Ishikawa (cell line): ENCODE measurements around the gene CEBPG.

Source experiments
- CEBPB ChIP-seq: IDR thresholded peaks from 2 replicates; pipeline ENCODE4 v1.6.1; 2012
- CREB1 ChIP-seq: IDR thresholded peaks from 2 replicates; pipeline ENCODE4 v1.6.1; 2012; ENCODE audit warnings: low read depth
- EGR1 ChIP-seq: IDR thresholded peaks from 2 replicates; pipeline ENCODE4 v1.6.1; 2012
- EP300 ChIP-seq: IDR thresholded peaks from 2 replicates; pipeline ENCODE4 v1.6.1; 2012; ENCODE audit warnings: borderline replicate concordance
- TAF1 ChIP-seq: IDR thresholded peaks from 2 replicates; pipeline ENCODE4 v1.6.1; 2012; ENCODE audit warnings: low read depth, mild to moderate bottlenecking
- TCF12 ChIP-seq: IDR thresholded peaks from 2 replicates; pipeline ENCODE4 v1.6.1; 2012; ENCODE audit warnings: low read depth
- USF1 ChIP-seq: IDR thresholded peaks from 2 replicates; pipeline ENCODE4 v1.6.1; 2012
- YY1 ChIP-seq: IDR thresholded peaks from 2 replicates; pipeline ENCODE4 v1.6.1; 2012; ENCODE audit warnings: low read depth
- TF ChIP-seq, protein P1 (sequence below): IDR thresholded peaks from 2 replicates; pipeline ENCODE4 v1.6.1; 2012

DNA sequence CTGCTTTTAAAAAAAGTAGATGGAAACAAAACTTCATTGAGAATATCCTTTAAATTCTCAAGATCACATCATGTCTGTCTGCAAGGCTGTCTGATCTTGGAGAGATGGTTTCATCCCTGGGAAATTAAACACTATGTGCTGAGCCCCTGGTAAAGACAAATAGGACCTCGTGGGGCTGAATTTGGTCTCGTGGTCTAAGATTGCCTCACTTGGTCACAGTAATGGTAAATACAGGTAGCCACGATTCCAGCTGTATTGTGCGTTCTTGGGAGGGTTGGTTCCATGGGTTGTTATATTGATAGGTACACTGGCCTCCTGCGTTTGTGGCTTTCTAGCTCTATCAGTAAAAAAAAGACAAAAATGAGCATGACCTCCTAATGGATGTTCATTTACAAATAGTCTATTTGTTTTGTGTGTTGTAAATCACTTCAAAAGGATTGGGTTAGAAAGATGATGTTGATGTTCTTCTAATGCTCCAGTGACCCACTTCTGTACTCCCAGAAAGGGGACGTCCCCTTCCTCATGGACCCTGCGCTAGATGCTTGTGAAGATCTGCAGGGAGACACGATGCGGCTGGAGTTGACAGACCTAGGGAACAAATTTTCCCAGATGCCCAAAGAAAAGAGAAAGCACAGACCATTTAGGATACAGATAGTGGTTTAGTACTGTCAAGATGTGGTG, 1.8 kb downstream of the CEBPG start:
- TF ChIP-seq TCF12 (no peak), EP300 (no peak), USF1 (no peak), EGR1 (no peak), CEBPB (no peak), CREB1 (no peak), TAF1 (no peak), YY1 (no peak)
- TF ChIP-seq, protein P1, sequence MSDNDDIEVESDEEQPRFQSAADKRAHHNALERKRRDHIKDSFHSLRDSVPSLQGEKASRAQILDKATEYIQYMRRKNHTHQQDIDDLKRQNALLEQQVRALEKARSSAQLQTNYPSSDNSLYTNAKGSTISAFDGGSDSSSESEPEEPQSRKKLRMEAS = no peak
